Midbrain (tissue), 1 donor: ENCODE results near the gene ABCC1.
"Not testable (repeated sequence)": the region's sequence is repeated elsewhere in the genome, so short reads cannot be mapped to it uniquely, and the experiment has no call there.

Experiments
- DNase-seq: peaks from one replicate; lab custom pipeline; 2025; lab: John Stamatoyannopoulos, UW

ABCC1 gene

DNA sequence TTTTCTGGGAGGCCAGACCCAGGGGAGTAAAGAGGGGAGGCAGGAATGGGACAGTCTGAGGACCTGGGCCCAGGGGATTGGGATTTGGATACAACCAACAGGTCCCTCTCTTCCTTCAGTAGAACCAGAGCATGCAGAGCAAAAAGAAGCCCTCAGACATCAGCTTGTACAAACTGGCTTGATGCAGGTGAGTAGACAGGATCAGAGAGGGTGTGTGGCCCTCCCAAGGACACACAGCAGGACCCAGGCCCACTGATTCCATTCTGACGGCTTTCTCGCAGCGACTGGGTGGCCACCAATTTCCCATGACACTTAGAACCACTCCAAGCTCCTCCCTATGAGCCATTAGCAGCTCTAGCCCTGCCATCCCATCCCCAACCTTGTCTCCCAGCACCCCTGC lies 210.2 kb downstream of the ABCC1 start:
- DNase-seq, result no peak

DNA sequence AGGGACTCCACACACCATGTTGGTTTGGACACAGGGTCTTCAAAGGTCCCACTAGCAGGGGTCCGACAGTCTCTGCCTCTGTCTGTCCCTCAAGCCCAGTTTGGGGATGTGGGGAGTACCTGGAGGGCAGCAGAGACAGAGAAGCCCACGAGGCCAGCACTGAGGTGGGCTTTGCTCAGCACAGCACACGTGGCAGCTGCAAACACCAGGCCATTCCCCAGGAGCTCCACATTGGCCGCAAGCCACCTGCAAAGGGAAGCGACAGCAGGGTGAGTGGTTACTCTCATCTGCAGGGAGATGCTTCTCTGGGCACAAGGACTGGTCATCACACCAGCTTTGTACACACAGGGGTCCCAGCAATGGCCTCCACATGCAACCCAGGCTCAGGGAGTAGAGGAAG lies 211.9 kb downstream of the ABCC1 start:
- DNase-seq, result no peak

DNA sequence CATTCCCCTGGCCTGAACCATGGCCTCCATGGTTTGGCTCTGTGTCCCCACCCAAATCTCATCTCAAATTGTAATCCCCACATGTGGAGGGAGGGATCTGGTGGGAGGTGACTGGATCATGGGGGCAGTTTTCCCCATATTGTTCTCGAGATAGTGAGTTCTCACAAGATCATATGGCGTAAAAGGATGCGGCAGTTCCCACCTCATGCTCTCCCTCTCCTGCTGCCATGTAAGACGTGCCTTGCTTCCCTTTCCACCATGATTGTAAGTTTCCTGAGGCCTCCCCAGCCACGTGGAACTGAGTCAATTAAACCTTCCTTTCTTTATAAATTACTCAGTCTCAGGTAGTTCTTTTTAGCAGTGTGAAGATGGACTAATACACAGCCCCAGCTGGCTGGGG lies 212.4 kb downstream of the ABCC1 start:
- not testable (repeated sequence) for DNase-seq

DNA sequence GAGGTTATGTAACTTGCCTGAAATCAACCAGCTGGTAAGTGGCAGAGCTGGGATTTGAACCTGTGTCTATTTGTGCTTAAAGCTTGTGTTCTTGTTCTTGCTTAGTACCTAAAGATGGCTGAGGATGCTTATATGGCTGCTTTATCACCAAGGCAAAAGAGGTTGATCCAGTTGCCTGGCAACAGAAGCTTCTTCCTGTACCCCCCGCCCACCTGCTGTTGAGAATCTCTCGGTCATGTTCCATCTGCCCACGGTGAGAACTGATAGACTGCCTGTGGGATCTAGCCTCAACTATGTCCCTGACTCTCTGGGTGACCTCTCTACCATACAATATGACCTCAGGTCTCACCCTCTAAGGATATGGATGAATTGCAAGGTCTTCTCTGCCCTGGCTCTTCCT lies 213.2 kb downstream of the ABCC1 start:
- no peak for DNase-seq

DNA sequence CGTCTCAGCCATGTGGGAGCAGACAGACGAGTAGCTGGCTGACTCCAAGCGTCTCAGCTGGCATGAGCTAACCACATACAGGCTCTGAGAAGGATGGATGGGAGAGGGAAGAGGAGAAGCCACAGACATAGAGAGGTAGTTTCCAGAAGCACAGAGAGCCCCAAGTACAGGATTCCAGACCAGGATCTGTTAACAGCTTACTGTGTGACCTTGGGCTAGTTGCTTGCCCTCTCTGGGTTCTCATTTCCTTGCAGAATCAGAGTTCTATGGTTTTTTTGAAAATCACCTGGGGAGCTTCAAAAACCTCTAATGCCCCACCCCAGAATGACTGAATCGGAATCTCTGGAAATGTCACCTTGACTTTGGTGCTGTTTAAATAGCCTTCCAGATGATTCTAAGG lies 213.7 kb downstream of the ABCC1 start:
- DNase-seq, result no peak

DNA sequence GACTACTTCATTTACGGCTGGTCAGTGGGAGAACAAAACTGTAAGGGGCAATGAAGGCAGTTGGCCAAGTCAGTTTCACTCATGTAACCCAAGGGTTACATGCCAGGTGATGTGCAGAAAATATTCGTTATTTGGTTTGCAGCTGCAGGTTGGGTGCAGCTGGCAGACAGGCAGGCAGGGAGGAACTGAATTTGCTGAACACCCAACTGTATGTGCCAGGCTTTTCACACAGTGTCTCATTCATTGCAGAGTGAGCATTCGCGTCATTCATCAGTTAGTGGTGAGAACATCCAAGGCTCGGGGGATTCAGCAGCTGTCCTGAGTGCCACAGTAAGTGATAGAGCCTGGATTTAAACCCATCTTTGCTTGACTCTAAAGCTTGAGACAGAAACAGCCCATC lies 214.2 kb downstream of the ABCC1 start:
- peak; percentile 51 for DNase-seq

DNA sequence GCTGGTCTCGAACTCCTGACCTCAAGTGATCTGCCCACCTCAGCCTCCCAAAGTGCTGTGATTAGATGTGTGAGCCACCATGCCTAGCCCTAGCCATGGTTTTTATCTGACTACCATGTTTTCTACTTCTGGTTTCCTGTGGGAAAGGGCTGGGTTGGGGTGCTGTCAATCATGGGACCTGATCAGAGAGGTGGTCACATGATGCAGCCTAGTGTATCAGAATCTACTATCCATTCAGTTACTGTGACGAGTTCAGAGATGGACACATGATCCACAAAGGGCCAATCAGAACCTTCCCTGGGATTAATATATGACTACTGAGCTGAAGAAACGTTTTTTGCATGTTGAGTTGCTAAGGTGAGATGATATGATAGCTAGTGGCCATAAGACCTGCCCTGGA lies 214.8 kb downstream of the ABCC1 start:
- DNase-seq, result no peak

DNA sequence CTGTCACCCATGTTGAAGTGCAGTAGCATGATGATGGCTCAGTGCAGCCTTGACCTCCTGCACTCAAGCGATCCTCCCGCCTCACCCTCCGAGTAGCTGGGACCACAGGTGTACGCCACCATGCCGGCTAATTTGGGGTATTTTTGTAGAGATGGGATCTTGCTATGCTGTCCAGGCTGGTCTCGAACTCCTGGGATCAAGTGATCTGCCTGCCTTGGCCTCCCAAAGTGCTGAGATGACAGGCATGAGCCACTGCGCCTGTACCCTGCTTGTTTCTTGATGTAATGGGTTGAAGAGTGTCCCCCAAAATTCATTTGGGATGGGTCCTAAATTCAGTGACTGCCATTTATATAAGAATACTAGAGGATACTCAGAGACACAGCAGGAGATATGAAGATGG lies 216.7 kb downstream of the ABCC1 start:
- no peak for DNase-seq

DNA sequence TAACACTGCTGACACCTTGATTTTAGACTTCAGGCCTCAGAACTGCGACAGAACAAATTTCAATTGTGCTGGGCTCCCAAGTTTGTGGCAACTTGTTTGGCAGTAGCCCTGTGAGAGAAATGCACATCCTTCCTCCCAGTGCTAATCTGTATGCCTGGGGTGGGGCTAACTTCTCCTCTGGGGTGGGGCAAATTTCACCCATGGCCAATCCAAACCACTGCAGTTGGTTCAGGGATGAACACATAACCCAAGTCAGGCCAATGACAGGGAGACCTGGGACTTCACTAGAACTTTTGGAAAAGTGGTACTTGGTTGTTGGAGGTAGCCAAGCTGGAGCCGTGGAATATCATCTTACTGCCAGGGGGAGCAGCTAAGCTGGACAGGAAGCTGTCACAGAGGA lies 217.5 kb downstream of the ABCC1 start:
- DNase-seq, result no peak

DNA sequence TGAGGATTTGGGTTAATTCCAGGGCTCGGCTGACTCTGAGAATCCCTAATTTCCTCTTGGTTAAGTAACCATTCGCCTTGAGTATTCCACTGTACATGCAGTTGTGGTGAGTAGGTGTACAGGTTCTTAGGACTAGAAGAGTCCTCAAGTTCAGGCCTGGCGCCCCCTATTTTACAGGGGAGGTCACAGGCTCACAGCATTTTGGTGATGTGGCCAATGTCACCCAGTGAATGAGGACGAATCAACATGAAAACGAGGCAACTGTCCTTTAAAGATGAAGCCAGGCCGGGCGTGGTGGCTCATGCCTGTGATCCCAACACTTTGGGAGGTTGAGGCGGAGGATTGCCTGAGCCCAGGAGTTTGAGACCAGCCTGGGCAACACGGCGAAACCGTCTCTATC lies 218.5 kb downstream of the ABCC1 start:
- no peak for DNase-seq

DNA sequence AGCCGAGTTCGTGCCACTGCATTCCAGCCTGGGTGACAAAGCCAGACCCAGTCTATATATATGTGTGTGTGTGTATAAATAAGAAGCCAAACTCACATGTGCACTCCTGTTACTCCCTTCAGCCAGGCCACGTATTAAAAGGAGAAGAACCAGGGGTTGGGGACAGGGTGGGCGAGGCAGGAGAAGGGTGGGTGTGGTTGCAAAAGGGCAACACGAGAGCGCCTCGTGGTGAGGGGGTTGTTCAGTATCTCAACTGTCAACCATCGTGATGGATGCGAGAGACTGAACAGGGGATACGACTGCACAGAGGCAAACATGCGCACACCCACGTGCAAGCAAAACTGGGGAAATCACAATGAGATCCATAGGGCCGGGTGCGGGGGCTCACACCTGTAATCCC lies 219.0 kb downstream of the ABCC1 start:
- DNase-seq, result no peak

DNA sequence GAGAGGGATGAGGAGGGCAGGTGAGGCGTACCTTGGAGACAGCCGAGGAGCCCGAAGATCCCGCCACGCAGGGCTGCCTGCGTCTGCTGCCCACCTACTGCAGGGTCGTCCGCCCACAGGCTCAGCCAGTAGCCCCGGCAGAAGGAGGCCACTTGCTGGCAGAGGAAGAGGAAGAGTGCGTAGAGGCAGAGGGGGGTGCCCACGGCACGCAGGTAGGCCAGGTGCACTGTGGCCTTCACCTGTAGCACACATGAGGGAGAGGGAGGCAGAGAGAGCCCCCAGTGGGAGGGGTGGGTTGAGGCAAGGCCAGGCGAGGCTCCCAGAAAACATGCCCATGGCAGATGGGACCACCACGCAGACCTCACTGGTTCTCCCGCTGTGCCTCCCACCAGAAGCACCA lies 220.2 kb downstream of the ABCC1 start:
- DNase-seq, result no peak

DNA sequence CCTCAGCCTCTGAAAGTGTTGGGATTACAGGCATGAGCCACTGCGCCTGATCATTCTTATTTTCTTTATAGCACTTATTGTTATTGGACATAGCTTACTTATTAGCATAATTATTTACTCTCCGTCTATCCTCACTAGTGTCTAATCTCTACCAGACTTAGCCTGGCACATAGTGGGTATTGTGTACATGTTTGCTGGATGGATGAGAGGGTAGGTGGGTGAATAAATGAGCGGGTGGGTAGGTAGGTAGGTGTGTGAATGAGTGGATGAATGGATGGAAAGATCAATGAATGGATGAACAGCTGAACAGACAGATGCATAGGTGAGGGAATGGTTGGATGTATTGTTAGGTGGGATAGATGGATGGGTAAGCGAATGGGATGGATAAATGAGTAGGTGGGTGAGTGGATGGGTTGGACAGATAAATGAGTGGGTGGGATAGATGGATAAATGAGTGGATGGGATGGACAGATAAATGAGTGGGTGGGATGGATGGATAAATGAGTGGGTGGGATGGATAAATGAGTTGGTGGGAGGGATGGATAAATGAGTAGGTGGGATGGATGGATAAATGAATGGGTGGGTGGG lies 222.0 kb downstream of the ABCC1 start:
- no peak for DNase-seq

DNA sequence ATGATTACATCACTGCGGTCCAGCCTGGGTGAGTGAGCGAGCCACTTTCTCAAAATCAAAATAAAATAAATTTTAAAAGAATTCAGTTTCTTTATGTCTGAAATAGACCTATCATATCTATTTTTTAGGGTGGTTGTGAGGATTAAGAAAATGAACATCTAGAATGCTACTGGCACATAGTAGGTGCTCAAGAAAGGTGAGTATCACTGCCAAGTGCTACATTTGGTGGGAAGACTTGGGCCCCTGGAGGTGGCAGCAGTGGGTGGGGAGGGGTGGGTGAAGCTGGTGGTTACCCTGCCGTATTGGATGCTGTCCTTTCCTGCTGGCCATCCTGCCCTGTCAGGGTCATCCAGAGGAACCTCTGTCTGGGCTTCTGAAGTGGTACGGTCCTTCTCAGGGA lies 223.6 kb downstream of the ABCC1 start:
- DNase-seq, result no peak

DNA sequence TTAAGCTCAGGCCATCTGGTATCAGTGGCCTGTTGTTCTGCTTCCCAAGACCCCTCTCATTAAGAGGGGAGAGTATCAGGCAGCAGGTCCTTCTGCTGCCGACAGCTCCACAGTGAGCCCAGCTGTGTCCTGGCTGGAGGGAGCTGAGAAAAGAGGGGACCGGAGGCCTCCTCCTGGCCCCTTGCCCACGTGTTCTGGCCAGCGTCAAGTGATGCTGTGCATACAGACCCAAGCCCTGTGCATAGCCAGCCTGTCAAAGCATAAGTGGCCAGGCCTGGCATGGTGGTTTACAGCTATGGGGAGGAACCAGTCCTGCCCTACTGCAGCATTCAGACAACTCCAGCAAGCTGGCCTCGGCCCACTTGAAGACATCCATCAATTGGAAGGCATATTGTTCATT lies 225.9 kb downstream of the ABCC1 start:
- DNase-seq, result no peak

DNA sequence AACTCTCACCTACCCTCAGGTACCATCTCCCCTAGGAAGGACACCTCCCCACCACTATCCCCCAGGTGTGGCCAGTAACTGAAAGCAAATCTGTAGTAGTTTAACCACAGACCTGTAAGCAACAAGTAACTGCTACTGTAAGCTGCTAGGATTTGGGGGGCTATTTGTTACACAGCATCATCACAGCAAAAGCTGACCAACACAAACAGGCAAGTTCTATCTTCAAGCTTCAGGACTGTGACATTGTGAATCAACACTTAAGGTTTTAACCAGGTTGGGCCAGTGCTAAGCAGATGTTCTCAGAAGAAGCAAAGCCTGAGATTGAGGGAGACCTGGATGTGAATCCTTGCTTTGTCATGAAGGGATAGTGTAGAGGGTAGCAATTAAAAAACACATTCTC lies 226.9 kb downstream of the ABCC1 start:
- DNase-seq, result no peak

DNA sequence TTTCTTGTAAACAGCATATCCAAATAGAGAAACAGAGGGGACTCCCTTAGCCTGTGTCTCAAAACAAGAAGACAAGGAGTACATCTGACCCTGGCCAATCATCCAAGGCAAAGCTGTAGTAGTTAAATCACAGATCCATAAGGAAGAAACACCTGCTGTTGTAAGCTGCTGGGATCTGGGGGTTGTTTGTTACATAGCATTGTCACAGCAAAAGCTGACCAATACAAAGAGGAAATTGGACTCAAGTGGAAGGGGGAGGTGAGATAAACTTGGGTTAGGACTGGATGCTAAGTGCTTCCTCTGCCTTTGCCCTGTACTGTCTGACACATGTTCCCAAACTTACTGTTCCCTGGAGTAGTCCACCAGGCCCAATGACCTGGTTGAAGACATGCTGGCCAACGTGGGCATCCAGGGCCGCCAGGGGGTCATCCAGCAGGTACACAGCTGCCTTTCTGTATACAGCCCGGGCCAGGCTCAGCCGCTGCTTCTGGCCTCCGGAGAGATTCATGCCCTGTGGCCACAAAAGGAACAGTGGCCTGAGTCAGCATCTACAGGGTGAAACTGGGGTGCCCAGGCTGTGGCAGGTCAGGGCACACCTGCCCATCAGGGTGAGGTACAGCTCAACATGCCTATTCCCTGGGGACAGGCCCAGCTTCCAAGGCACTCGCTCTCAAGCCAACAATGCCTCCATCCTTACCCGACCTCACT lies 229.2 kb downstream of the ABCC1 start:
- DNase-seq, result no peak

DNA sequence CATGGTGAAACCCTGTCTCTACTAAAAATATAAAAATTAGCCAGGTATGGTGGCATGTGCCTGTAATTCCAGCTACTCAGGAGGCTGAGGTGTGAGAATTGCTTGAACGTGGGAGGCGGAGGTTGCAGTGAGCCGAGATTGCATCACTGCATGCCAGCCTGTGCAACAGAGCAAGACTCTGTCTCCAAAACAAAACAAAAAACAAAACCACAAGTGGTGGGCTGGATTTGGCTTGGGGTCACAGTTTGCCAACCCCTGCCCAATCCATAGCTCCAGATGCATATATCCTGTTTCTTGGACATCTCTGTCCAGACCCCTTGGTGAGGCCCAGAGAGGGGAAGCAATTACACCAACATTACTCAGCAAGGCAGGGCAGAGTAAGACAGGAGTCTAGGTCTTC lies 232.3 kb downstream of the ABCC1 start:
- DNase-seq, result not testable (repeated sequence)

DNA sequence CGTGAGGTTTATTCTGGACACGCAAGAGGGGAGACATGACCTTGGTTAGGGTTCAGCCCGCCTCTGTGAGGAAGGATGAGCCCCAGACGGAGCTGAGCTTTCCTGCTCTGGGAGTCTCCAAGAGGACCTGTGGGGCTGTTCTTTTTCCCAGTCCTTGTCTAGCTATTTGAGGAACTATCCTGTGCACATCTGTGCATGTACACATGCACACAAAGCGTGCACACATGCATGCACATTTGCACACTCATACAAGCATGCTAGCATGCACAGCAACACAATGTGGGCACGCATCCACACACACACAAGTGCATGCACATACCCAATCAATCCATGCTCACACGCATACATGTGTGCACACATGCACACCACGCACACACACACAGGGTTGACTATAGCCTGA lies 233.5 kb downstream of the ABCC1 start:
- no peak for DNase-seq

DNA sequence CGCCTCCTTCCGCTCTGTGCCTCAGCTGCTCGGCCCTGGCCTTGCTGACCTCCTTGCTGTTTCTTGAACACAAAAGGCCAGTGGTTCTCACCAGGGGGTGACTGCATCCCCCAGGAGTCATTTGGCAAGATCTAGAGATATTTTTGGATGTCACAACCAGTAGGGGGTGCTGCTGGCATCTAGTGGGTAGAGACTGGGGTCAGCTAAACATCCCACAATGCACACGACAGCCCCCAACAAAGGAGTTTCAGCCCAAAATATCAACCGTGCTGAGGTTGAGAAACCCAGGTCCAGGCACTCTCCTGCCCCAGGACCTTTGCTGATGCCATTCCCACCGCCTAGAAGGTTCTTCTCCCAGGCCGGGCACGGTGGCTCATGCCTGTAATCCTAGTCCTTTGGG lies 234.1 kb downstream of the ABCC1 start:
- no peak for DNase-seq

DNA sequence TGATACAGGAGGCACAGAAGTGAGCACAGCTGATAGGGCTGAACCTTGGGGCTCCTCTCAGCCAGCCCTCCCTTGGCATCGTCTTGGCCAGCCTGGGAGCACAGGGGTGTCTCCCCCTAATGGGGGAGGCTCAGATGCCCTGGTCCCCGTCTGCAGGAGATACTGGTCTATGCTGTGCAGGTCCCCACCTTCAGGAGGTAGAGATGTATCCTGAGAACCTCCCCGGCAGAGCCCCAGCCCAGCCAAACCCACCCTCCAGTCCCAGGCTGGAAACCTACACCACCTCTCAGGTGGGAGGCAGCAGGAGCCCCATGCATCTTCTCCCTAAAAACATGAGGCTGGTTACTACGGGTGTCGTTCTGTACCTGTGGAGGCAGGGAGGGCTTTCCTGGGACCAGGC lies 235.2 kb downstream of the ABCC1 start:
- DNase-seq, result no peak

DNA sequence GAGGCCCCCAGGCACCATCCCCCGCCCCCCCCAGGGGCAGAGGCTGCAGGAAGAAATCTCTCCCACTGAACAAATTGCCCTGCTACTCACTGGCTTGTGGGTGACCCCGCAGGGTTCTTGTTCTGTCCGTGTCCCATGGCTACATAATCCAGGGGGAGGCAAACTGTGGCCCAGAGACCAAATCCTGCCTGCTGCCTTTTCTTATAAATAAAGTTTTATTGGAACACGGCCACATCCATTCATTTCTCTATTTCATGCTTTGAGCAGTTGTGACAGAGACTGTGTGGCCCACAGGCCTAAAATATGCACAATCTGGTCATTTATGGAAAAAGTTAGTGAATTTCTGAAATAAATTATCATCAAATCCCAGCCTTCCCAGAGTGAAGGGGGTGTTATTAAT lies 235.7 kb downstream of the ABCC1 start:
- no peak for DNase-seq

DNA sequence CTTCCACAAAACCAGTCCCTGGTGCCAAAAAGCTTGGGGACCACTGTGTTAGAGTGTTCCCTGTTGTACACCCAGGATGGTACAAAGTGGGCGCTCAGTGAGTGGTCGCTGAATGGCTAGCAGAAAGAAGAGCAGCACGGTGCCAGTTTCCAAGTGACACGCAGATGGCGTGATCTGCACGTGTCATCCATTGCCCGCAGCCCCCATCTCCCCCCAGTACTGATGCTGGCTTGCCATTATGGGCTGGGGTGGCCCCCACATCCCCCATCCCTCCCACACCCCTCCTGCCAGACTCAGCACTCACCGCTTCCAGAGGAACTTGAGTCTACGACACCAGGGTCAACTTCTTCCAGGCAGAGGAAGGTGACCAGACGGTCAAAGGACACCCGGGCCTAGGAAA lies 237.4 kb downstream of the ABCC1 start:
- DNase-seq, result no peak

DNA sequence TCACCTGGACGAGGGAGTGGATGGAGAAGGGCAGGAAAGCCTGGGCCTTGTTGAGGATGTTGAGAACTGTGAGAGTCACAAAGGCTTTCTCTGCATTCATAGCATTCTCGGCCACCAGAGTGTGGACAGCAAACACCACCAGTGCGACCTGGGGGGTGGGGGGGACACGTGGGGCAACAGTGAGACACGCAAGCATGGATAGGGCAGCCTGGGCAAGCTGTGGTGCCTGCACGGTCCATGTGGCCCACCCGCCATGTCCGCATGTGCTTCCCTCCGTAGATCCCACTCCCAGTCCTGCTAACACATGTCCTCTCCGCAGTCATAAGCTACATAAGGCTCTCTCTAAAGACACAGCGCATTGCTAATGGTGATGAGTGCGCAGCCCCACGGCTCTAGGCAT lies 239.4 kb downstream of the ABCC1 start:
- DNase-seq, result no peak
